DND-41 (cell line): ENCODE results near the gene TRIM2.

Experiments used
- CTCF ChIP-seq: IDR thresholded peaks from 2 replicates; pipeline ENCODE4 v1.5.1; 2012; ENCODE audit warnings: borderline replicate concordance, low read length, moderate library complexity, mild to moderate bottlenecking; ENCODE audit not compliant: poor library complexity, severe bottlenecking; ENCODE audit errors: extremely low read depth
- EZH2 ChIP-seq: IDR thresholded peaks from 3 replicates; pipeline ENCODE4 v1.6.1; 2012; ENCODE audit warnings: borderline replicate concordance, low read depth, mild to moderate bottlenecking, moderate library complexity, low read length, inconsistent platforms; ENCODE audit not compliant: severe bottlenecking

- no peak for TF ChIP-seq EZH2
- TF ChIP-seq CTCF: no peak
Observed at GRCh38 chr4:153335665-153336064, 131.4 kb downstream of the TRIM2 start.
